ENCODE results near the gene NACA. TPM values are rescaled to one million over a fixed set of nuclear protein-coding genes. Genes with fewer than 3 reads are reported as not detected.
"Not testable (repeated sequence)": the region's sequence is repeated elsewhere in the genome, so short reads cannot be mapped to it uniquely, and the experiment has no call there.

The NACA gene
- total RNA-seq, 1 experiment from 2014 or later = 2,010 TPM

DNA sequence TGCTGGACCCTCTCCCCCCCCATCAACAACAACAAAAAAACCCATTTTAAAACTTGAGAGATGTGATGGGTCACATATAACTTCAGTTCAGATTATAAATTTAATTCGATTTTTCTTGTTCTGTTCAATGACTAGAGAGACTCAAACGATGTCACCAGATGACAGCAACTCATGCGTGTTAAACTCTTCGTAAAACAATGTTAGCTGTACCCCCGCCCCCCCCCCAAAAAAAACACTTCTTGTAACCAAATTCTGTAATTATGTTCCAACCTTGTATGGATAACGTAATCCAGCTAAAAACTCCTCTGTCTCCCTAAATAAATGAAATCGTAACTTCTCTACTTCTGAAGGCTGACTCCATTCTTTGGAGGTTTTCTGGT is 614 bp upstream of the NACA start:
- DNase-seq (ENCODE audit: low read depth) = no peak

GRCh38 chr12:56724701-56724971 is 463 bp downstream of the NACA start:
- DNase-seq (ENCODE audit: low read depth) = no peak

DNA sequence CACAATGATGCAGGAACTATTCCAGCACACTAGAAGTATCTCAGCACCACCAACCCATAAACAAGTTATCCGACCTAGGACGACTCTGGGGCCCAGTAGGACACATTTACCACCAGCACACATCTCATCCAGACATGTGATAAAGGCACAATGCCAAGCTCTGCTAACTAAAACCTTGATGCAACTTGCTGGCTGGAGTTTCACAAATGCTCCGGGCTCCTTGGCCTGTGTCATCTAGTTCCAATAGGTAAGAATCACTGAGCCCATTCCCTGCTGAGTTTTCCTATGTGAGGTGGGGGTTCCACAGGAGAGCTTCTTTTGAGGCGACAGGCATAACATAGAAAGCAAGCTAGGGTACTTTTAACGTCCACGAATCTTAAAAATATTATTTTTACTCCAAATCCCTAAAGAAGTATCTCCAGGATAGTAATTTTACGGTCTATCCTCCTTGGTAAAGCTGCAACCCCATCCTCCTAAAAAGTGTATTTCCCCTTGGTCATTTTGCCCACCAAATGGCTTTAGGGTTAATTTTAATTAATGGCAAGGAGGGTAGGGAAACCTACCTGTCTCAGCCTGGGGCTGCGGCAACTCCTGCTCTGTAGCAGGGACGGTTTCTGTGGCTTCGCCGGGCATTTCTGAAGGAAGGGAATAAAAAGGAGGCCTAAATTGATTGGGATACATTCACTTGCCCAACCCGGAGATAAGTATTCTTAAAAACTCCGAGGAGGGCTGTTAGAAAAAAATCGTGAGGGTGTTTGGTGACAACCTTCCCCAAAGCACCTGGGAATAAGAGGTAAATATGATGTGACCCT is 1.0 kb downstream of the NACA start:
- DNase-seq (ENCODE audit: low read depth) = peak; percentile 55

- DNase-seq (ENCODE audit: low read depth) = no peak
Measured at GRCh38 chr12:56723352-56723751, 1.7 kb downstream of the NACA start.

DNA sequence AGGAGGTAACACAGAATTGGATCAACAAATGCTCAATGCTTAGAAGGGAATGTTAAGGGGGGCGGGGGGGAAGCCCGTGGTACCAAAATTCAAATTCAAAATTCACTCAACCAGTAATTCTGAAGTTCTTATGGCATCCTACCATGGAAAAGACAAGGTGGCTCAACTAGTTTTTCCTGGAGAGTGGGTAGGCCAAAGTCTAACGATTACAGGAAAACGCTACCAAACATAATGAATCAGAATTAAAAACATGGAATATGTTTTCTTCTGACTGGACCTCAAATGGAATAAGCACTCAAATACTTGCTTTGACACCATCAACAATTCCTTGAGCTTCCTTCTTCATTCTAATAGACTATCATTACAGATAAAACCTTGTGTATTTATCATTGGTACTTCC is 2.3 kb downstream of the NACA start:
- DNase-seq (ENCODE audit: low read depth) = no peak

- DNase-seq (ENCODE audit: low read depth) = no peak
Measured at GRCh38 chr12:56721721-56722120, 3.4 kb downstream of the NACA start.

DNA sequence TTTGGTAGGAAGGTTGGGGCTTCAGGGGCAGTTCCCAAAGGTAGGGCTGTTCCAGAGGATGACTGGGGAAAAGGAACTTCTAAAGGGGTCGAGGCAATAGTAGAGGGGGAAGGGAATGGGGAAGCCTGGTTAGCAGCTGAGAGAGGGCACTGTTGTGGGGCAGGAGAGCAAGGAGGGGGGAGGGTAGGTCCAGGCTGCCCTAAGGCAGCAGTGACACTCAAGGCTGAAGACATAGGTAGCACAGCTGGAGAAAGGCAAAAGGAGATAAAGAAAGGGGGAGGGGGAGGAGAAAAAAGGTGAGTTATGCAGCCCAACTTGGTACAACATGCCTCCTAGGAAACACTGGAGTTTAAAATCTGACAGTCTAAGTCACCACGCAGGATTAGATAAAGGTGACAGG is 3.9 kb downstream of the NACA start:
- no peak for DNase-seq (ENCODE audit: low read depth)

- DNase-seq (ENCODE audit: low read depth) = no peak
Measured at GRCh38 chr12:56720731-56721151, 4.4 kb downstream of the NACA start.

DNA sequence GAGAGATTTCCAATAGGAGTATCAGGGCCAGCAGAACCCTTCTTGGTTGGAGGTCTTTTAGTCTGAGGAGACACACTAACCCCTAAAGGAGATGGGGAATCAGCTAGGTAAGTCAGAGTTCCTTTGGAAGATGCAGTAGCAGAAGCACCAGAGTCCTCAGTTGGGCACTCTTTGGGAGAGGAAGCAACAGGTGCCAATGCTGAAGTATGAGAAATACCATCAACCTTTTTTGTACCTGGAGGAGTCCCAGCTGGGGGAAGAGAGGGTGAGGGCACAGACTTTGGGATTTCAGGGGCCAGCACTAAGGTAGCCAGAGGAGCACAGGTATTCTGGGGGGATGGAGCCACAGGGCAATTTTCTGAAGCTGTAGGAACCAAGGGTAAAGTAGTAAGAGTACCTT is 6.0 kb downstream of the NACA start:
- DNase-seq (ENCODE audit: low read depth) = no peak

DNA sequence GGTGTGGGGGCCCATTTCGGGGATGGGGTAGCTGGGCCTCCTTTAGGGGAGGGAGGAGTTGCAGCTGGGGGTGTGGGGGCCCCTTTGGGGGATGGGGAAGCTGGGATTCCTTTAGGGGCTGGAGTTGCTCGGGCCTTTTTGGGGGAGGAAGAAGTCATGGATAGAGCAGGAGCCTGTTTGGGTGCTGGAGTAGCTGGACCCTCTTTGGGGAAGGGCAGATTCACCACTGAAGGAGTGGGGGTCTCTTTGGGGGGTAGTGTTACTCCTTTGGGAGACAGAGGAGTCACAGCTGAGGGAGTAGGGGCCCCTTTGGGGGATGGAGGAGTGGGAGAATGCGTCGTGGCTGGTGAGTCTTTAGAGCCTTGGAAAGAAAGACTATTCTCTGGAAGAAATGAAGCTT is 6.5 kb downstream of the NACA start:
- no peak for DNase-seq (ENCODE audit: low read depth)

GRCh38 chr12:56718149-56718548 is 7.0 kb downstream of the NACA start:
- no peak for DNase-seq (ENCODE audit: low read depth)

- no peak for DNase-seq (ENCODE audit: low read depth)
Measured at GRCh38 chr12:56716933-56717880, 7.9 kb downstream of the NACA start.

DNA sequence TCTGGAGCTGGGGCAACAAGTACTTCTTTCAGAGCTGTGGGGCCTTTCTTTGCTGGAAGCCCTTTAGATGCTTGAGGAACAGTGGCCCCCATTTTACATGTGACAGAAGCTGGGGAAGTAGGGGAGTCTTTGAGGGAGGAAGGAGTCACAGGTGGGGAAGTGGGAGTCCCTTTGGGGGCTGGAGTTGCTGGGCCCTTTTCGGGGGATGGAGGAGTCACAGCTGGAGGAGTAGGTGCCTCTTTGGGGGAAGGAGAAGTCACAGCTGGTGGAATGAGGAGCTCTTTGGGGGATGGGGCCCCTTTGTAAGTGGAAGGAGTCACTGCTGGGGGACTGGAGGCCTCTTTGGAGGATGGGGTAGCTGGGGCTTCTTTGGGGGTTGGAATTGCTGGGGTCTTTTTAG is 8.6 kb downstream of the NACA start:
- no peak for DNase-seq (ENCODE audit: low read depth)

DNA sequence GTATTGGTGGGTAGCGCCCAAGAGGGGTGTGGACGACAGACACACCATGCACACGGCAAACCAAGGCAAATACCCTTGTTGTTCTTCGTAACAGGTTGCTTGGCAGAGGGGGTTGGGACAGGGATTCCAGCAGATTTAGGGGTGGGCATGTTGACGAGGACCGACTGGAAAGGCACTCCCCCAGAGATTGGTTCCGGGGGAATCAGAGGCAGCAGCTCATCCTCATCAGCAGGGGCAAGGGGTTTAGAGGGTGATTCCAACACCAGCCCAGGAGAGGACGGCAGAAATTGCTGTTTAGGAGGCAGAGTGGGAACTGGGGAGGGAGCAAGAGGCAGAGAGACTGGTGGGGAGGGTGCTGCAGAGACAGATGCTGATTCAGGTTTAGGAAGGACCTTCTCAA is 9.3 kb downstream of the NACA start:
- no peak for DNase-seq (ENCODE audit: low read depth)

DNA sequence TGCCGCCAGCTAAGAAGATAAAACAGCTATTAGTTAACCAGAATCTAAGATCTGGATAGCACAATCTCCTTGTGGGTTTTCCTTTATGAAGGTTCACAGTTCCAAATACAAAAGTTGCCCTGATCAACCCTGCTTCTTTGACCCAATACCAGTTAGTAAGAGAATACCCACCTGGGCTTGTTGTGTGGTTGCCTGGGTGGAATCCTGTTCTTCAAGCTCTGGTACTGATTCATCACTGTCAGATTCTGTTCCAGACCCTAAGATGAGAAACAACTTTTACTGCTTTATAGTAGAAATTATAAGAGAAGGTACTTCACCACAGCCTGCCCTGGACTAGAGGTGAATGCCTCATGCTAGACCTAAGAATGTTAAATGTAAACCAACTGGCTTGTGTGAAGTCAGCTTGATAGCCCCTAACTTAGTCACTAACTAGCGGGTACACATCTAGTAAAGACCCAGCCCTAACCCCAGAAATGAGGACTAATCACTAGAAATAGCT is 10.6 kb downstream of the NACA start:
- no peak for DNase-seq (ENCODE audit: low read depth)

GRCh38 chr12:56713345-56713744 is 11.8 kb downstream of the NACA start:
- DNase-seq (ENCODE audit: low read depth) = no peak

- no peak for DNase-seq (ENCODE audit: low read depth)
Measured at GRCh38 chr12:56709759-56710376, 15.2 kb downstream of the NACA start.

DNA sequence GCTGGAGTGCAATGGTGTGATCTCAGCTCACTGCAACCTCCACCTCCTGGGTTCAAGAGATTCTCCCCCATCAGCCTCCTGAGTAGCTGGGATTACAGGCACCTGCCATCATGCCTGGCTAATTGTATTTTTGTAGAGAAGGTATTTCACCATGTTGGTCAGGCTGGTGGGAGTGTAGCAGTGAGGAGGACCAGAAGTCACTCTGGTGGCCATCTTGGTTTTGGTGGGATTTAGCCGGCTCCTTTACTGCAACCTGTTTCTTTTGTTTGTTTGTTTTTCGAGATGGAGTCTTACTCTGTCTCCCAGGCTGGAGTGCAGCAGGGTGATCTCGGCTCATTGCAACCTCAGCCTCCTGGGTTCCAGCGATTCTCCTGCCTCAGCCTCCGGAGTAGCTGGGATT is 20.6 kb downstream of the NACA start:
- DNase-seq (ENCODE audit: low read depth) = not testable (repeated sequence)

- no peak for DNase-seq (ENCODE audit: low read depth)
Measured at GRCh38 chr12:56699020-56699661, 26.0 kb downstream of the NACA start.

- no peak for DNase-seq (ENCODE audit: low read depth)
Measured at GRCh38 chr12:56695327-56696101, 29.6 kb downstream of the NACA start.

GRCh38 chr12:56694161-56694560 is 30.9 kb downstream of the NACA start:
- DNase-seq (ENCODE audit: low read depth) = no peak

All from HT1080 (cell line).